DND-41 (cell line): ENCODE measurements around the gene KICS2.

Source experiments
- ATAC-seq: fragments of 200-7000 bp; cut with Tn5 transposase; 3 replicates; pipeline ENCODE4 v1.9.1; 2021; ENCODE audit warnings: low read depth; ENCODE audit not compliant: insufficient read depth
- DNase-seq: peaks from one replicate; pipeline ENCODE4 v3.0.0-alpha.2; 2020
- H2AFZ ChIP-seq: 2 replicates; pipeline ENCODE4 v1.6.0; 2012; ENCODE audit warnings: low read depth, low read length
- H3K27ac ChIP-seq: 2 replicates; pipeline ENCODE4 v1.5.1; 2012; ENCODE audit warnings: low read length, inconsistent platforms
- H3K27me3 ChIP-seq: fragments of 200-600 bp; sonication (generic); 2 replicates; pipeline ENCODE4 v1.6.0; 2012; ENCODE audit warnings: low read length, mild to moderate bottlenecking, inconsistent platforms; ENCODE audit not compliant: insufficient read depth, poor library complexity
- H3K36me3 ChIP-seq: 2 replicates; pipeline ENCODE4 v1.5.1; 2012; ENCODE audit warnings: low read length, inconsistent platforms; ENCODE audit not compliant: insufficient read depth
- H3K4me1 ChIP-seq: 2 replicates; pipeline ENCODE4 v1.5.1; 2012; ENCODE audit warnings: mild to moderate bottlenecking, low read length; ENCODE audit not compliant: insufficient read depth
- H3K4me2 ChIP-seq: 2 replicates; pipeline ENCODE4 v1.6.0; 2012; ENCODE audit warnings: mild to moderate bottlenecking, moderate library complexity, low read length, inconsistent platforms; ENCODE audit not compliant: insufficient read depth
- H3K4me3 ChIP-seq, 2 experiments: fragments of 200-600 bp in 1 of 2; shearing (Covaris generic) in 1 of 2; 2 replicates each; pipeline ENCODE4 v1.5.1; 2012 to 2016; ENCODE audit warnings: inconsistent platforms in 2 of 2, low read length in 2 of 2, mild to moderate bottlenecking in 2 of 2, low read depth in 1 of 2, moderate library complexity in 1 of 2
- H3K79me2 ChIP-seq: 2 replicates; pipeline ENCODE4 v1.6.0; 2012; ENCODE audit warnings: low read length, inconsistent platforms; ENCODE audit not compliant: insufficient read depth
- H3K9ac ChIP-seq: 2 replicates; pipeline ENCODE4 v1.6.0; 2012; ENCODE audit warnings: low read depth, mild to moderate bottlenecking, inconsistent platforms, low read length, moderate library complexity
- H3K9me3 ChIP-seq: 2 replicates; pipeline ENCODE4 v1.5.1; 2012; ENCODE audit warnings: low read length, moderate library complexity, mild to moderate bottlenecking, inconsistent platforms; ENCODE audit not compliant: insufficient read depth, severe bottlenecking
- H4K20me1 ChIP-seq: 2 replicates; pipeline ENCODE4 v1.6.0; 2012; ENCODE audit warnings: low read length; ENCODE audit not compliant: insufficient read depth
- EZH2 ChIP-seq: IDR thresholded peaks from 3 replicates; pipeline ENCODE4 v1.6.1; 2012; ENCODE audit warnings: borderline replicate concordance, low read depth, mild to moderate bottlenecking, moderate library complexity, low read length, inconsistent platforms; ENCODE audit not compliant: severe bottlenecking
- TF ChIP-seq, protein P1 (sequence below): IDR thresholded peaks from 2 replicates; pipeline ENCODE4 v1.5.1; 2012; ENCODE audit warnings: borderline replicate concordance, low read length, moderate library complexity, mild to moderate bottlenecking; ENCODE audit not compliant: poor library complexity, severe bottlenecking; ENCODE audit errors: extremely low read depth

Gene KICS2

DNA sequence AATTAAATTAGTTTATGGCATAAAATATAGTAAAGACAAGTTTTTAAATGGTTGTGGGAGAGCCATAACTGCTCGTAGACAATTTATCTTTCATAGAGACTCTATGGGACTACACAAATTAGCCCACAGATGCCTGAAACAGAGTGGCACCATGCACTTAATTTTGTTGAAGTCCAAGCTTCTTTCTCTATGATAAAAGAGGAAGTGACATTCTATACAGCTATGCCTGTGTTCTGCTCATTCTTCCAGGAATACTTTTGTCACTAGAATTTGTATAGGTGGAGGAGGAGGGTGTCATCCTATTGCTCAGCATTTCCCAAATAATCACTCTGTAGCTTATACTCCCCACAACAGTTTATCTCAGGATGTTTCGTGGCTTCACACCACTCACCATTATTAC lies 43.7 kb upstream of the KICS2 start:
- TF ChIP-seq, protein P1, sequence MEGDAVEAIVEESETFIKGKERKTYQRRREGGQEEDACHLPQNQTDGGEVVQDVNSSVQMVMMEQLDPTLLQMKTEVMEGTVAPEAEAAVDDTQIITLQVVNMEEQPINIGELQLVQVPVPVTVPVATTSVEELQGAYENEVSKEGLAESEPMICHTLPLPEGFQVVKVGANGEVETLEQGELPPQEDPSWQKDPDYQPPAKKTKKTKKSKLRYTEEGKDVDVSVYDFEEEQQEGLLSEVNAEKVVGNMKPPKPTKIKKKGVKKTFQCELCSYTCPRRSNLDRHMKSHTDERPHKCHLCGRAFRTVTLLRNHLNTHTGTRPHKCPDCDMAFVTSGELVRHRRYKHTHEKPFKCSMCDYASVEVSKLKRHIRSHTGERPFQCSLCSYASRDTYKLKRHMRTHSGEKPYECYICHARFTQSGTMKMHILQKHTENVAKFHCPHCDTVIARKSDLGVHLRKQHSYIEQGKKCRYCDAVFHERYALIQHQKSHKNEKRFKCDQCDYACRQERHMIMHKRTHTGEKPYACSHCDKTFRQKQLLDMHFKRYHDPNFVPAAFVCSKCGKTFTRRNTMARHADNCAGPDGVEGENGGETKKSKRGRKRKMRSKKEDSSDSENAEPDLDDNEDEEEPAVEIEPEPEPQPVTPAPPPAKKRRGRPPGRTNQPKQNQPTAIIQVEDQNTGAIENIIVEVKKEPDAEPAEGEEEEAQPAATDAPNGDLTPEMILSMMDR, result no peak
- TF ChIP-seq EZH2, result no peak
- H3K79me2 ChIP-seq, result no peaks in the 10 kb centered on the region

DNA sequence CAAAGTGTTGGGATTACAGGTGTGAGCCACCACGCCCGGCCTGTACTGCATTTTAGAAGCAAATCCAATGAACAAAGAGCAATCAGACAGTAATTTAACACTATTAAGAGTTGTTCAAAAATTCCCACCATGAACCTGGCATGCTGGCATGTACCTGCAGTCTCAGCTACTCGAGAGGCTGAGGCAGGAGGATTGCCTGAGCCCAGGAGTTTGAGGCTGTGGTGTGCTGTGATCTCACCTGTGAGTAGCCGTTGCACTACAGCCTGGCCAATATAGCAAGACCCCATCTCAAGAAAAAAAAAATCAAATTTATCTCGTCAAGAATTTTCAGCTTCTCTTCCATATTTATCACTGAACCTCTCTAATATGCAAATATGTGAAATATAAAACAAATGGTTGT lies 39.7 kb upstream of the KICS2 start:
- H3K36me3 ChIP-seq, result no peaks in the 10 kb centered on the region
- ATAC-seq (no peak), DNase-seq (no peak)
- H3K4me2 ChIP-seq, result no peak overlapping the region
- no peaks in the 10 kb centered on the region for H3K9me3 ChIP-seq
- no peaks in the 10 kb centered on the region for H3K79me2 ChIP-seq
- H4K20me1 ChIP-seq, result no peaks in the 10 kb centered on the region
- no peak overlapping the region for H3K9ac ChIP-seq
- TF ChIP-seq, protein P1, result no peak
- no peak for TF ChIP-seq EZH2
- no peak overlapping the region for H3K27ac ChIP-seq
- no peaks in the 10 kb centered on the region for H3K4me1 ChIP-seq
- H3K4me3 ChIP-seq, result no peak overlapping the region
- H3K27me3 ChIP-seq, result no peaks in the 10 kb centered on the region
- no peak overlapping the region for H2AFZ ChIP-seq

More for the DNA sequence above, 43.7 kb upstream of the KICS2 start:
- no peak overlapping the region for H3K4me2 ChIP-seq
- H3K4me1 ChIP-seq, result no peaks in the 10 kb centered on the region
- H3K9ac ChIP-seq, result no peak overlapping the region
- no peaks in the 10 kb centered on the region for H4K20me1 ChIP-seq
- no peaks in the 10 kb centered on the region for H3K36me3 ChIP-seq
- H3K27me3 ChIP-seq, result no peaks in the 10 kb centered on the region
- no peak overlapping the region for H3K27ac ChIP-seq
- H3K9me3 ChIP-seq, result no peaks in the 10 kb centered on the region
- no peak overlapping the region for H2AFZ ChIP-seq
- no peak for ATAC-seq
- no peak for DNase-seq
- no peak overlapping the region for H3K4me3 ChIP-seq

DNA sequence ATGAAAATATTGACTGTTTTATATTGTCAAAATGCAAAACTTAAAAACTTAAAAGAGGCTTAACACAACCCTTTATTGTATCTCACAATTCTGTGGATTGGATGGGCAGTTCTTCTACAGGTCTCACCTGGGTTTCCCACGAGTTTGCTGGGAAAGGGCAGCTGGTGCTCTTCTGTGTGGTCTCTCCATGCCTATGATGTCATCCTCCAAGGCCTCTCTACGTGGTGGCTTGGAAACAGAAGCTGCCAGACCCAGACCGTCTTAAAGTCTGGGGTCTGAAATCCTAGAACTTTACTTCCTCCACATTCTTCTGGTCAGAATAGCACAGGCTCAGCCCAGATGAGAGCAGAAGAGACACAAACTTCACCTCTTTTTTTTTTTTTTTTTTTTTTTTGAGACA lies 36.5 kb upstream of the KICS2 start:
- Histone ChIP-seq H3K4me2 (no peak overlapping the region), H3K27me3 (no peaks in the 10 kb centered on the region), H3K4me1 (no peaks in the 10 kb centered on the region), H3K9me3 (no peaks in the 10 kb centered on the region), H3K27ac (no peak overlapping the region), H4K20me1 (no peaks in the 10 kb centered on the region), H2AFZ (no peak overlapping the region), H3K36me3 (no peaks in the 10 kb centered on the region), H3K4me3 (no peak overlapping the region), H3K9ac (no peak overlapping the region), H3K79me2 (no peaks in the 10 kb centered on the region)
- no peak for DNase-seq
- ATAC-seq, result no peak
- no peak for TF ChIP-seq EZH2
- TF ChIP-seq, protein P1, result no peak

DNA sequence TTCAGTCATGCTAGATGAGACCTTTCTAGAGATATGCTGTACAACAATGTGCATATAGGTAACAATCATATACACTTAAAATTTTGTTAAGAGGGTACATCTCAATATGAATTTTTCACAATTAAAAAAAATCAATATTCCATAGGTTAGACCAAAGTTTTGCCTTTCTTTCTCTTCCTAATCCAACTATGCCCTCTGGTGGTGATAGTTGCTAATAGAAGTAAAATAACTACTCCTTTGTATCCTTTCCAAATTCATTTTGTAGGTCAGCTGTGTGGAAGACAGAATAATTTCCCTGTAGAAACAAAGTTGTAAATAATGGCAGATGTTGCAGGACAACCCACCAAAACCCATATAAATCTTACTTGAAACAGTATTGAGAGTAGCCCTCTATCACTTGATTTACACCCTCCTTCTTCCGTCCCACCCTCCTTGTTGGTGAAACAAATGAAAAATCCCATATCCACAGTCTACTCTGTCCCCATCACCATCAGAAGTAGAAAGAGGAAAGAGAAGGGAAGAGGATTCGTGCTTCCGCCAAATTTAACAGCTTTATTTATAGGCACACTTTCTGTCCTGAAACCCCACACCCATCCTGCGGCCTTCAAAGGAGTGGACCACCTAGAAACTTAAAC lies 34.2 kb upstream of the KICS2 start:
- H3K4me3 ChIP-seq, result no peak overlapping the region
- DNase-seq (no peak), ATAC-seq (peak; percentile 58; the same call in 1 of the 3 replicates)
- no peaks in the 10 kb centered on the region for H4K20me1 ChIP-seq
- H3K9me3 ChIP-seq, result no peaks in the 10 kb centered on the region
- no peaks in the 10 kb centered on the region for H3K36me3 ChIP-seq
- H3K79me2 ChIP-seq, result no peaks in the 10 kb centered on the region
- no peak overlapping the region for H2AFZ ChIP-seq
- H3K27me3 ChIP-seq, result no peaks in the 10 kb centered on the region
- no peak overlapping the region for H3K27ac ChIP-seq
- no peak overlapping the region for H3K4me2 ChIP-seq
- TF ChIP-seq, protein P1, result peak; percentile 77
- TF ChIP-seq EZH2, result no peak
- H3K4me1 ChIP-seq, result no peaks in the 10 kb centered on the region
- no peak overlapping the region for H3K9ac ChIP-seq
